ENCODE data around the gene TMOD2. TPM values are rescaled to one million over a fixed set of nuclear protein-coding genes. Genes with fewer than 3 reads are reported as not detected.

Gene TMOD2
- total RNA-seq, 1 experiment from 2014 or later: 5.7 TPM

GRCh38 chr15:51864408-51865056 is 113.1 kb downstream of the TMOD2 start:
- POLR2A ChIA-PET: interaction anchor here (1.6 kb wide), 1 partner anchor 24 kb away, joined by 3 read pairs; no protein-coding TSS in a partner anchor
- ATAC-seq: peak; percentile 88
- intact Hi-C loops (cut with micrococcal nuclease): no loop called here
- TF ChIP-seq JUND (IDR thresholded peaks at IDR 0.05) (peak; percentile 97), POLR2AphosphoS5 (IDR thresholded peaks at IDR 0.05; ENCODE audit: low read depth, low read length) (peak; percentile 41; the same call in 1 of the 2 replicates), SIN3A (IDR thresholded peaks at IDR 0.05; ENCODE audit: low read depth) (peak; percentile 77), RAD21 (IDR thresholded peaks at IDR 0.05; ENCODE audit: low read depth) (peak; percentile 14; the same call in 1 of the 2 replicates), CEBPB (IDR thresholded peaks at IDR 0.05; ENCODE audit: low read depth) (no peak), ELF1 (IDR thresholded peaks at IDR 0.05; ENCODE audit: borderline replicate concordance, low read depth) (no peak), ZBTB33 (IDR thresholded peaks at IDR 0.05; ENCODE audit: extremely low read depth, insufficient replicate concordance, low read length) (peak; percentile 60), REST (IDR thresholded peaks at IDR 0.05; ENCODE audit: low read depth) (no peak), EZH2phosphoT487 (IDR thresholded peaks at IDR 0.05; ENCODE audit: borderline replicate concordance) (no peak), FOSL1 (IDR thresholded peaks at IDR 0.05; ENCODE audit: low read depth) (peak; percentile 93), EGR1 (IDR thresholded peaks at IDR 0.05; ENCODE audit: low read depth) (0 out of 2 replicates have a peak, but pooled peaks have one; percentile 39), EZH2 (IDR thresholded peaks at IDR 0.05) (no peak), CTCF (IDR thresholded peaks at IDR 0.05 in 2 of 3, conservative IDR thresholded peaks at IDR 0.05 in 1 of 3; ENCODE audit: borderline replicate concordance in 1 of 3, insufficient read depth in 1 of 3, low read depth in 2 of 3, low read length in 2 of 3) (no peak), SRF (IDR thresholded peaks at IDR 0.05; ENCODE audit: low read depth) (peak; percentile 64), TCF7L2 (IDR thresholded peaks at IDR 0.05; ENCODE audit: borderline replicate concordance, extremely low read depth, insufficient read depth, insufficient read length) (peak; percentile 71), CBX3 (IDR thresholded peaks at IDR 0.05; ENCODE audit: low read depth) (peak; percentile 92; the same call in 1 of the 2 replicates), ZFX (IDR thresholded peaks at IDR 0.05) (no peak), ZNF274 (IDR thresholded peaks at IDR 0.05; ENCODE audit: low read depth, low read length) (no peak), ATF3 (IDR thresholded peaks at IDR 0.05) (no peak), POLR2A (IDR thresholded peaks at IDR 0.05; ENCODE audit: borderline replicate concordance, extremely low read depth, insufficient read depth, insufficient read length) (no peak), SP1 (IDR thresholded peaks at IDR 0.05; ENCODE audit: low read depth) (peak; percentile 91)

More at GRCh38 chr15:51864408-51865056, 113.1 kb downstream of the TMOD2 start:
- CTCF ChIA-PET: no interaction called here
- BruUV-seq (replicated peaks): no TSS peak
- RAD21 ChIA-PET (ENCODE audit: low non-redundant PET in 1 of 2, low total read pairs in 2 of 2, uncharacterized antibody in 2 of 2, unreplicated experiment in 2 of 2): no interaction called here
- Histone ChIP-seq H2AFZ (ENCODE audit: low read depth, low read length, poor library complexity, severe bottlenecking) (no peak overlapping the region), H3K27ac (ENCODE audit: low read depth, low read length) (peak overlapping the region; percentile 79), H3K9ac (ENCODE audit: low read length) (peak overlapping the region; percentile 4), H3K4me1 (ENCODE audit: control insufficient read depth in 1 of 2, insufficient read depth in 2 of 2, low read length in 2 of 2) (peaks cover 83 to 89% of the 10 kb centered on the region in 2 experiments), H3K79me2 (ENCODE audit: insufficient read depth, low read length) (peaks cover 76% of the 10 kb centered on the region), H3K27me3 (ENCODE audit: insufficient read depth, low read length) (no peaks in the 10 kb centered on the region), H4K20me1 (ENCODE audit: insufficient read depth) (no peaks in the 10 kb centered on the region), H3K4me3 (replicated peaks in 1 of 2; ENCODE audit: low read depth in 1 of 2, low read length in 2 of 2) (peak overlapping the region in 1 of 2 experiments; percentile 15; a peak in 1 of 4 replicates), H3K36me3 (ENCODE audit: control insufficient read depth in 1 of 2, insufficient read depth in 2 of 2, low read length in 2 of 2) (peaks cover 0 to 16% of the 10 kb centered on the region in 2 experiments; a peak in 2 of 4 replicates), H3K4me2 (ENCODE audit: low read length) (peak overlapping the region; percentile 59), H3K9me3 (ENCODE audit: control insufficient read depth in 1 of 2, insufficient read depth in 1 of 2, low read depth in 1 of 2, low read length in 2 of 2) (no peaks in the 10 kb centered on the region), H3K9me2 (ENCODE audit: insufficient read depth) (no peaks in the 10 kb centered on the region)
- DNase-seq (ENCODE audit: low read depth, low spot score): peak; percentile 90
